K562 (cell line): ENCODE results near the gene NEXN.

Experiments
- CTCF ChIP-seq, 3 experiments: IDR thresholded peaks in 2 of 3; conservative IDR thresholded peaks in 1 of 3; 2 replicates each; pipeline ENCODE4 v1.5.1; 2011 to 2012; ENCODE audit warnings: low read length in 3 of 3, mild to moderate bottlenecking in 3 of 3, control low read depth in 2 of 3, improper control_type of control experiment in 1 of 3, inconsistent platforms in 1 of 3, low read depth in 1 of 3, mixed read lengths in 1 of 3, moderate library complexity in 1 of 3; ENCODE audit not compliant: insufficient read depth in 2 of 3
- MXI1 ChIP-seq: IDR thresholded peaks from 2 replicates; pipeline ENCODE4 v1.6.1; 2011; ENCODE audit warnings: low read depth, mild to moderate bottlenecking, improper control_type of control experiment, low read length
- PATZ1 ChIP-seq: fragments of 250-450 bp; sonication (Bioruptor Pico); IDR thresholded peaks from 2 replicates; pipeline ENCODE4 v1.5.0; 2020; ENCODE audit warnings: mild to moderate bottlenecking, borderline replicate concordance
- POLR2AphosphoS5 ChIP-seq: IDR thresholded peaks from 2 replicates; pipeline ENCODE4 v1.6.1; 2011; ENCODE audit warnings: mild to moderate bottlenecking, low read depth, low read length, moderate library complexity; ENCODE audit not compliant: control insufficient read depth, insufficient read depth
- STAG1 ChIP-seq: sonication (generic); formaldehyde crosslinking; IDR thresholded peaks from 2 replicates; pipeline ENCODE4 v1.5.0; 2020; ENCODE audit warnings: missing genetic modification reagents, borderline replicate concordance
- YY1 ChIP-seq, 3 experiments: IDR thresholded peaks; 2 replicates each; pipeline ENCODE4 v1.6.1; 2011; ENCODE audit warnings: low read length in 2 of 3, mild to moderate bottlenecking in 2 of 3, moderate library complexity in 2 of 3, borderline replicate concordance in 1 of 3, control low read depth in 1 of 3, low read depth in 1 of 3; ENCODE audit not compliant: insufficient read depth in 3 of 3, insufficient replicate concordance in 2 of 3, control insufficient read depth in 1 of 3, insufficient read length in 1 of 3; ENCODE audit errors: extremely low read depth in 1 of 3
- ZBTB1 ChIP-seq: sonication (generic); formaldehyde crosslinking; IDR thresholded peaks from 2 replicates; pipeline ENCODE4 v1.8.1; 2023; ENCODE audit warnings: missing genetic modification reagents, low read depth, mild to moderate bottlenecking, borderline replicate concordance
- ZBTB8A ChIP-seq: fragments of 450-650 bp; IDR thresholded peaks from 2 replicates; pipeline ENCODE4 v1.6.1; 2018; ENCODE audit warnings: mild to moderate bottlenecking, moderate library complexity; ENCODE audit not compliant: partially characterized antibody
- ZNF143 ChIP-seq: sonication (generic); formaldehyde crosslinking; IDR thresholded peaks from 2 replicates; pipeline ENCODE4 v1.9.0; 2022; ENCODE audit warnings: mild to moderate bottlenecking, missing genetic modification reagents
- ZNF3 ChIP-seq: fragments of 250-450 bp; sonication (Bioruptor Pico); IDR thresholded peaks from 2 replicates; pipeline ENCODE4 v1.5.0; 2021; ENCODE audit warnings: mild to moderate bottlenecking, moderate library complexity
- ZNF512 ChIP-seq: IDR thresholded peaks from 2 replicates; pipeline ENCODE4 v1.6.1; 2016; ENCODE audit warnings: missing genetic modification characterization, missing compliant biosample characterization
- ZNF76 ChIP-seq: fragments of 250-450 bp; sonication (Bioruptor Pico); IDR thresholded peaks from 2 replicates; pipeline ENCODE4 v1.4.0; 2020; ENCODE audit warnings: mild to moderate bottlenecking, moderate library complexity, borderline replicate concordance
- ZNF79 ChIP-seq: fragments of 250-450 bp; sonication (Bioruptor Pico); IDR thresholded peaks from 2 replicates; pipeline ENCODE4 v1.4.0; 2020; ENCODE audit warnings: low read depth, mild to moderate bottlenecking, moderate library complexity

GRCh38 chr1:77927414-77927813, 39.0 kb downstream of the NEXN start:
- no peak for TF ChIP-seq POLR2AphosphoS5
- no peak for TF ChIP-seq ZNF143 (CRISPR knock-in tag)
- TF ChIP-seq MXI1 = no peak
- TF ChIP-seq ZBTB8A = no peak
- TF ChIP-seq ZNF79 (CRISPR knock-in tag) = no peak
- no peak for TF ChIP-seq ZNF512 (tag)
- no peak for TF ChIP-seq YY1 (IDR thresholded peaks at IDR 0.05; ENCODE audit: borderline replicate concordance in 1 of 3, control insufficient read depth in 1 of 3, extremely low read depth in 1 of 3, insufficient read depth in 3 of 3, insufficient read length in 1 of 3, insufficient replicate concordance in 2 of 3, low read depth in 1 of 3, low read length in 2 of 3)
- TF ChIP-seq CTCF (IDR thresholded peaks at IDR 0.05 in 2 of 3, conservative IDR thresholded peaks at IDR 0.05 in 1 of 3; ENCODE audit: insufficient read depth in 2 of 3, low read depth in 1 of 3, low read length in 3 of 3) = no peak
- TF ChIP-seq ZNF3 (CRISPR knock-in tag) = no peak
- no peak for TF ChIP-seq ZNF76 (CRISPR knock-in tag)
- TF ChIP-seq PATZ1 (CRISPR knock-in tag) = no peak
- no peak for TF ChIP-seq STAG1 (CRISPR knock-in tag)
- no peak for TF ChIP-seq ZBTB1 (CRISPR knock-in tag)
